GM18861 (cell line): Measurements from ENCODE around the gene UBE2J2.

ENCODE experiments used
- ATAC-seq: cut with Tn5 transposase; IDR thresholded peaks from one replicate; pipeline ENCODE4 v1.9.1; 2021; ENCODE audit not compliant: unreplicated experiment

UBE2J2 gene

GRCh38 chr1:1282998-1283397, 9.3 kb upstream of the UBE2J2 start:
- ATAC-seq, result no peak

- no peak for ATAC-seq
Observed at GRCh38 chr1:1281533-1282321, 8.1 kb upstream of the UBE2J2 start.

GRCh38 chr1:1280782-1281481, 7.3 kb upstream of the UBE2J2 start:
- no peak for ATAC-seq

- no peak for ATAC-seq
Observed at GRCh38 chr1:1279028-1279427, 5.4 kb upstream of the UBE2J2 start.

GRCh38 chr1:1278620-1279019, 5.0 kb upstream of the UBE2J2 start:
- no peak for ATAC-seq

- no peak for ATAC-seq
Observed at GRCh38 chr1:1275836-1276235, 2.2 kb upstream of the UBE2J2 start.

GRCh38 chr1:1274931-1275431, 1.3 kb upstream of the UBE2J2 start:
- ATAC-seq, result no peak

GRCh38 chr1:1274299-1274930, 761 bp upstream of the UBE2J2 start:
- no peak for ATAC-seq

- ATAC-seq, result peak; percentile 4
Observed at GRCh38 chr1:1273209-1273511, 494 bp downstream of the UBE2J2 start.

- ATAC-seq, result no peak
Observed at GRCh38 chr1:1272341-1273208, 1.1 kb downstream of the UBE2J2 start.

GRCh38 chr1:1270813-1271212, 2.8 kb downstream of the UBE2J2 start:
- ATAC-seq, result no peak

GRCh38 chr1:1268284-1268682, 5.4 kb downstream of the UBE2J2 start:
- ATAC-seq, result no peak

- no peak for ATAC-seq
Observed at GRCh38 chr1:1267488-1268283, 6.0 kb downstream of the UBE2J2 start.

- ATAC-seq, result no peak
Observed at GRCh38 chr1:1264868-1265272, 8.8 kb downstream of the UBE2J2 start.

- no peak for ATAC-seq
Observed at GRCh38 chr1:1264026-1264425, 9.6 kb downstream of the UBE2J2 start.

- ATAC-seq, result no peak
Observed at GRCh38 chr1:1262758-1263157, 10.9 kb downstream of the UBE2J2 start.

GRCh38 chr1:1262071-1262470, 11.6 kb downstream of the UBE2J2 start:
- ATAC-seq, result no peak

- ATAC-seq, result no peak
Observed at GRCh38 chr1:1260843-1261560, 12.7 kb downstream of the UBE2J2 start.

GRCh38 chr1:1259951-1260600, 13.6 kb downstream of the UBE2J2 start:
- ATAC-seq, result no peak
